ENCODE data around the gene TRIP10.
"Not testable (repeated sequence)": the region's sequence is repeated elsewhere in the genome, so short reads cannot be mapped to it uniquely, and the experiment has no call there.

TRIP10 gene

DNA sequence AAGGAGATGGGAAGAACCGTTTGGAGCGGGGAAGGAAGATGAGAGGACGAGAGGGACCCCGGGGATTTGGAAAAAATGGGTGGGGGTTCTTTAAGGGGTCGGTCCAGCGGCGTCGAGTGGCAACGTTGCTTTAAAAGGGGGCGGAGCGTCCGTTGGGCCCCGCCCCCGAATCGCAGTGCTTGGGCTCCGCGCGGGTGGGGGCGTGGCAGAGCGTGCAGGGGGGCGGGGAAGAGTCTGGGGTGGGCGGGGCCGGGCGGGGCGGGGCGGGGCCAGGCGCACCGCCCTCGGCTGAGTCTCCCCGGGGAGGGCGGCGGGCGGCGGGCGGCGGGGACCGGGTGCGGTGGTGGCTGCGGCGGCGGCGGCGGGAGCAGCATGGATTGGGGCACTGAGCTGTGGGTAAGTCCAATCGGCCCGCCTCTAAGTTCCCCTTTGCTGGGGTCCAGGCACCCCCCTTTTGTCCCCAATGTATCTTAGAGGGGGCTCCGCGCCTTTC lies at the start of gene TRIP10:
Gene TRIP10, plus strand, starts transcription at position 291 of the 493 bp plus-strand sequence. Its CDS starts 82 bp downstream, at position 373.
- peak; percentile 90 for DNase-seq (ENCODE audit: low read depth, low spot score)

DNA sequence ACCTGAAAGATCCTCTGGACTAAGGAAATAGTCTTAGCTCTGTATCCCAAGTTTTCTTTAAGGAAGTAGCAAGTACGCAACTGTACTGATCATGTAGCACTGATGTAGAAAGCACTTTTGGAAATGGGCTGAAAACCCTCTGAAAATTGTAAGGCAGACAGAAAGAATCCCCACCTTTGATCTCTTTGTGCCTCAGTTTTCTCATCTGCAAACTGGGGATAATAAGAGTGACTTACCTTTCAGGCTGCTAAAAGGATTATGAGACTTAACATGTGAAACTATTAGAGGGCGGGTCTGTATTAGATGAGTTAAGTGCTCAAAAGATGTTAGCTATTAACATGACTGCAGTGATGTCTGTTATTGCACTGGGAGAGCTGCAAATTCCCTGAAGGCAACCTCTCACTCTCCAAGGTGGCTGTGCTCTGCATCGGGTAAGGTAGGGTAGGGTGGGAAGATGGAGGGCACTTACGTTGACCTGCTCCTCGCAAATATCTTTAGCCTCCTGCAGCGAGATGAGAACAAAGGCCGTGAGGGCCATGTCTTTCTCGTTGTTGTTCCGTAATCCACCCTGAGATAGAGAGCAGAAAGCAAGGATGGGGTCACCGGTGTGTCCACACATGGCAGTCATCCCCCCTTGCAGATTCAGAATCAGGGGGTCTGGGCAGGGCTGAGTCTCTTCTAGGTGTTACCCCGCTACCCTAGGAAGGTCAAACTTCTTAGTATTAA lies 49.2 kb upstream of the TRIP10 start:
- DNase-seq (ENCODE audit: low read depth, low spot score) = no peak

- no peak for DNase-seq (ENCODE audit: low read depth, low spot score)
Measured at GRCh38 chr19:6691342-6691741, 48.1 kb upstream of the TRIP10 start.

DNA sequence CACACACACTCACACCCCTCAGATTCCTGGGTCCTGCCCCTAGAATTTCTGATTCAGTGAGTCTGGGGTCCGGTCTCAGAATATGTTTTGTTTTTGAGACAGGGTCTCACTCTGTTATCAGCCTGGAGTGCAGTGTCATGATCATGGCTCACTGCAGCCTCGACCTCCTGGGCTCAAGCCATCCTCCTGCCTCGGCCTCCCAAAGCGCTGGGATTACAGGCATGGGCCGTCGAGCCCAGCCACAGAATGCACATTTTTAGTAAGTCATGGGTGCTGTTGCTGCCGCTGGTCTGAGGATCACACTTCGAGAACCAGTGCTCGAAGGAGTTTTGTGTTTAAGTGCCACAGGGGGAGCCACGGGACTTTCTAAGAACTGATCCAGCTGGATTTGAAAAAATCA lies 47.5 kb upstream of the TRIP10 start:
- DNase-seq (ENCODE audit: low read depth, low spot score) = no peak

DNA sequence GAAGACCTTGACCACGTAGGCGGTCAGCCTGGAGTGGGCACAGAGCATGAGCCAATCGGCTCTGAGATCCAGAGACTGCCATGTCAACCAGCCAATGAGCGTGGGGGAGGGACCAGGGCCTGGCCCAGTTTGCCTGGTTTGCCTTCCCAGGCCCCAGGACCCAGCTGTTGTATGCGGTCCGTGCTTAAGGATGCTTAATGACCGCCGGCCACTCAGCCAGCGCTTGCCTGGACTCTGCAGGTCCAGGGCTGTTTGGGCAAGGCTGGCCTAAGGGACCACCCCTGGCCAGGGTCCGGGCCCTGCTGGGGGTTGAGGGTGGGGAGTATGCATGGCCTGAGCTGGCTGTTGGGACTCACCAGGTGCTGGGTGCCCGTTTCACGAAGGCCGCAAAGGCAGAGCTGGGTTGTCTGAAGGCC lies 46.4 kb upstream of the TRIP10 start:
- no peak for DNase-seq (ENCODE audit: low read depth, low spot score)

DNA sequence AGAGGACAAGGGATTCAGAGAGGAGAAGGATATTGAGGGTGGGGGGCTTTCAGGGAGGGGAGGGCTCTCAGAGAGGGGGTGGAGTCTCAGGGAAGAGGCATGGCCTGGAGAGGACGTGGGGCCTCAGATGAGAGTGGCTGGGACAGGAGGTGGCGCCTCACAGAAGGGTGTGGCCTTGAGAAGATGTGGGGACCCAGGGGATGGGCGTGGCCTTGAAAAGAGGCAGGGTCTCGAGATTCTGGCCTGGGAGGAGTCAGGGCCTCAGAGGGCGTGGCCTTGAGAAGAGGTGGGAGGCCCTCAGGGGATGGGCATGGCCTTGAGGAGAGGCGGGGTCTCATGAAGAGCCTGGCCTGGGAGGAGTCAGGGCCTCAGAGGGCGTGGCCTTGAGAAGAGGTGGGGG lies 45.8 kb upstream of the TRIP10 start:
- DNase-seq (ENCODE audit: low read depth, low spot score) = no peak

- DNase-seq (ENCODE audit: low read depth, low spot score) = no peak
Measured at GRCh38 chr19:6694147-6694815, 45.2 kb upstream of the TRIP10 start.

DNA sequence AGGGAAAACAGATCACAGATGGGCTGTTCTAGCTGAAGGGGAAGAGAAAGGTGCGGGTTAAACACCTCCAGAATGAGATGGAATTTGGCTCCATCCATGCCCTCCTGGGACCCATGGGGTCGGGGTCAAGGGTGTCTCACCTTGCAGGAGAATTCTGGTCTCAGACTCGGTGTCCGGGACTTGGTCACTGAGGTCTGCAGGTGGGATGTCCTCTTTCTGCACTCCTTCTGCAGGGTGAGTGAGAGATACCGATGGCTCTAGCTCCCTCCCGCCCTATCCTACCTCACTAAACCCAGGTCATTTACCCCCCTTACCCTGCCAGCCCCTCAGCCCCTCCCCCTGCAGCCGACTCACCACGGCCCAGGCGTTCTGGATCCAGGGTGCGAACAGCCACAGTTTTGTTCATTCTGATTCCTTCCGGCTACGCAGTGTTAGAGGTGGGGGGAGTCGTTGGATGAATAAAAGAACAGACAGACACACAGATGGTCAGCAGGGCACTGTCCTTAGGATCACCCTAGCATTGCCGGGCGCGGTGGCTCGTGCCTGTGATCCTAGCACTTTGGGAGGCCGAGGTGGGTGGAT lies 43.1 kb upstream of the TRIP10 start:
- no peak for DNase-seq (ENCODE audit: low read depth, low spot score)

DNA sequence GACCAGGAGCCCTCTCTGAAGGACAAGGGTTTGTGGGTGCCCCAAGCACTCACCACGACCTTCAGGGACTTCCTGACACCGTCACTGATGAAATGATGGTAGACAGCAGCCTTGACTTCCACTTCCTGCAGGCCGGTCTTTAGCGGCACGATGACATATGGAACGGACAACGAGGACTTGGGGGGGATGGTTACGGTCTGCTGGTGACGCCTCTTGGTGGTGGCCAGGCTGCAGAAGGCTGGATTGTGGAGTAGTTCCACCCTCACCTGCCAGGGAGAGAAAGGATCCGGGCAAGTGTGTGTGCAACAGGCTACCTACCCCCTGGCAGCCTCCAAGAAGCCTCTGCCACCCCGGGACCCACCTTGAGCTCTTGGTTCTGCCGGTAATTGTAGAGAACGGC lies 42.2 kb upstream of the TRIP10 start:
- DNase-seq (ENCODE audit: low read depth, low spot score) = no peak

DNA sequence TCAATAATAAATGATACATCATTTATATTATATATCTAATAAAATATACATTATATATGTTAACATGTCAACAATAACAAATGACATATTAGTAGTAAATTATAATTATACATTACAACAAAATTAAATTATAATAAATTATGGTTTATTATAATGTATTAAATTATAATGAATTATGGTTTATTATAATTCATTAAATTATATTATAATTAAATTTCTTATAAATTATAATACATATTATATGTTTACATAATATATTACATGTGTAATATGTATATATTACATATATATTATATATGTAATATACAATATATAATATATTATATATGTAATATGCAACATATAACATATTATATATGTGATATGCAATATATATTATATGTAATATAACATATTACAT lies 39.5 kb upstream of the TRIP10 start:
- DNase-seq (ENCODE audit: low read depth, low spot score) = no peak

DNA sequence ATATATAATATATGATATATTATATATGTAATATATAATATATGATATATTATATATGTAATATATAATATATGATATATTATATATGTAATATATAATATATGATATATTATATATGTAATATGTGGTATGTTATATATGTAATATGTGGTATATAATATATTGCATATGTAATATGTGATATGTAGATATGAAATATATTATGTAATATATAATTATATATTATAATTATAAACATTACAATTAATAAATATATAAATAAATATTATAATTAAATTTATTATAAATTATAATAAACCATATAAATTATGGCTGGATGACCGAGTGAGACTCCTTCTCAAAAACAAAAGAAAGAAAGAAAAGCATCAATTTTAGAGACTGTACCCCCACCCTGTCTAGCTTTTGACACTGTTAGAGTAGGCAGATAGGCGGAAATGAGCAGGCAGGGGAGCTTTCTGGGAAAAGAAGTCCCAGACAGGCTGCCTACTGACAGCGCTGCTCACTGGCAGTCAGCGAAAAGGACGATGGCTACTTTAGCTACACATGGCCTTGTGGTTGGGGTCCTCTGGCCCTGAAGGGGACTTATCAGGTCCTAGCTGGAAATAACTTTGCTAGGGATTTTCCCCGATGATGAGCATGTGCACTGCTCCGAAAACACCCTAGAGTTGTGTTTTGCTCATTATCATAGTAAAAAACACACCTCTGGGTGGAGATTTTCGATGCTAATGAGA lies 38.7 kb upstream of the TRIP10 start:
- DNase-seq (ENCODE audit: low read depth, low spot score) = no peak

GRCh38 chr19:6705931-6706632 lies 33.4 kb upstream of the TRIP10 start:
- DNase-seq (ENCODE audit: low read depth, low spot score) = no peak

DNA sequence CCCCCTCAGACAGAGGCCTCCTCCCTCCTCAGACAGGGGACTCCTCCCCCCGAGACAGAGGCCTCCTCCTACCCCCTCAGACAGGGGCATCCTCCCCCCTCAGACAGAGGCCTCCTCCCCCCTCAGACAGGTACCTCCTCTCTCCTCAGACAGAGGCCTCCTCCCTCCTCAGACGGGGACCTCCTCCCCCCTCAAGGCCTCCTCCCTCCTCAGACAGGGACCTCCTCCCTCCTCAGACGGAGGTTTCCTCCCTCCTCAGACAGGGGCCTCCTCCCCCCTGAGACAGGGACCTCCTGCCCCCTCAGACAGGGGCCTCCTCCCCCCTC lies 32.9 kb upstream of the TRIP10 start:
- no peak for DNase-seq (ENCODE audit: low read depth, low spot score)

GRCh38 chr19:6707011-6707657 lies 32.3 kb upstream of the TRIP10 start:
- DNase-seq (ENCODE audit: low read depth, low spot score) = no peak

DNA sequence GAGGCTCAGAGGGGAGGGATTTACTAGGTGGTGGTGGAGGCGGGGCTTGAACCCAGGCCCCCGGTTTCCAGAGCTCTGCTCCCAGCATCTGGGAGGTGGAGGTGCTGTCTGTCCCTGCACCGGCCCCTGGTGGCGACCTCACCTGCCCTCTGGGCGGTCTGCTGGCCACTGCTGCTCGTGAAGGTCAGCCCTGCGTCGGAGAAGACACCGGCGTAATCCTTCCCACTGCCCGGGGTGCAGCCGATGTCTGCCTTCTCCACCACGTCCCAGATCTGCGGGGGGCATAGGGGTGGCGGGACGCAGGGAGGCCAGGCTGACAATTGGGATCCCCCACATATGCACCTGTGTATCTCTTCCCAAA lies 31.8 kb upstream of the TRIP10 start:
- DNase-seq (ENCODE audit: low read depth, low spot score) = no peak

- DNase-seq (ENCODE audit: low read depth, low spot score) = no peak
Measured at GRCh38 chr19:6708346-6708745, 31.1 kb upstream of the TRIP10 start.

- DNase-seq (ENCODE audit: low read depth, low spot score) = not testable (repeated sequence)
Measured at GRCh38 chr19:6708913-6709312, 30.6 kb upstream of the TRIP10 start.

DNA sequence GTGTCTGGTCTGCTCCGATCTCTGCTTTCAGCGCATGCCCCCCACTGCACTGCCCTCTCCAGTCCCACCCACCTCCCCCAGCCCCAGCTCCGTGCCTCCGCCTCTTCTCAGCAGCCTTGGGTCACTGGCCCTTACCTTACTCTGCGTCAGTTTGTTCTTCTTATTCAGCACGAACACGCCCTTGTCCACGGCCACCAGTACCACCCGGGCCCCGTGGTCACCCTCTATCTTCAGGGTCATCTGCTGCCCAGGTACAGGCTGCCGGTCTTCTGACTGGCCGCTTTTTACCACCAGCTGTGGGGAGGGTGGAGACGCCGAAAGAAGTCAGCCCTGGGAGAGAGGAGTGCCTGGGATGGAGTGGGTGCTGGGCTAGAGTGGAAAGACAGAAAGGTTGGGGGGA lies 29.9 kb upstream of the TRIP10 start:
- no peak for DNase-seq (ENCODE audit: low read depth, low spot score)

- no peak for DNase-seq (ENCODE audit: low read depth, low spot score)
Measured at GRCh38 chr19:6710273-6711077, 29.0 kb upstream of the TRIP10 start.

GRCh38 chr19:6711078-6711361 lies 28.5 kb upstream of the TRIP10 start:
- no peak for DNase-seq (ENCODE audit: low read depth, low spot score)

- no peak for DNase-seq (ENCODE audit: low read depth, low spot score)
Measured at GRCh38 chr19:6711605-6712004, 27.9 kb upstream of the TRIP10 start.
